GM12875 (cell line): Measurements from ENCODE around the gene PTCH1.

ENCODE experiments used
- H3K4me3 ChIP-seq: one replicate; pipeline ENCODE4 v1.5.1; 2011; ENCODE audit warnings: low read depth, low read length, control low read depth
- TF ChIP-seq, protein P1 (sequence below): IDR thresholded peaks from 2 replicates; pipeline ENCODE4 v1.5.1; 2011; ENCODE audit warnings: low read depth, mild to moderate bottlenecking, control low read depth, inconsistent platforms, low read length, moderate library complexity, borderline replicate concordance; ENCODE audit not compliant: insufficient read depth

The PTCH1 gene

DNA sequence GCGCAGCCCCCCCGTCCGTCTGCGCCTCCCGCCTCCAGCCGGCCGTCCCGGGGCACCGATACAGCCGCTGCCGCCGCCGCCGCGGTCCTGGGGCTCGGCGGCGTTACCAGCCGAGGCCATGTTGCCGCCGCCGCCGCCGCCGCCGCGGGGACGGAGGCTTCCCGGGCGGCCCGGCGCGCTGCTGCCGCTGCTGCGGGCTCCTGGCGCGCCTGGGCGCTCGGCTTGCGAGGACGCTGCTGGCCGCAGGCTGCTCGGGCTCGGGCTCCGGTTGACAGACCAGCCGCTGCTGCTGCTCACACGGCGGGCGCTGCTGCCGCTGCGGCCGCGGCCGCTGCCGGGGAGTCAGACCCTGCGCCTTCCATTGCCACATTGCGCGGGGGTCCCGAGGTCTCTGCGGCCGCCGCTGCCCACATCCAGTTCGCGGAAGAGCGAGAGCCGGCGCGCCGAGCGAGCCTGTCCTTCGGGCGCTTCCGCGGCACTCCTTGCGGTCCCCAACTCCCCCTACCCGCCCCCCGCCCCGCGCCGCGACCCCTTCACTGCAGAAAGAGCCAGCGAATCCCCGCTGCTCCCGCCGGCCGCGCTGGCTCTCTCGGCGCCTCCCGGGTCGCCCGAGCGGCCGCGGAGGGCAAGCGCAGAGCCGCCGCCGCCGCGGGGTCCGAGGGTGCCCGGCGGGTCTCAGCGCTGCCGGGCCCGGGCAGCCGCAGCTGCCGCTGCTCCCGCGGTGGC lies 8.4 kb downstream of the PTCH1 start:
- TF ChIP-seq, protein P1, sequence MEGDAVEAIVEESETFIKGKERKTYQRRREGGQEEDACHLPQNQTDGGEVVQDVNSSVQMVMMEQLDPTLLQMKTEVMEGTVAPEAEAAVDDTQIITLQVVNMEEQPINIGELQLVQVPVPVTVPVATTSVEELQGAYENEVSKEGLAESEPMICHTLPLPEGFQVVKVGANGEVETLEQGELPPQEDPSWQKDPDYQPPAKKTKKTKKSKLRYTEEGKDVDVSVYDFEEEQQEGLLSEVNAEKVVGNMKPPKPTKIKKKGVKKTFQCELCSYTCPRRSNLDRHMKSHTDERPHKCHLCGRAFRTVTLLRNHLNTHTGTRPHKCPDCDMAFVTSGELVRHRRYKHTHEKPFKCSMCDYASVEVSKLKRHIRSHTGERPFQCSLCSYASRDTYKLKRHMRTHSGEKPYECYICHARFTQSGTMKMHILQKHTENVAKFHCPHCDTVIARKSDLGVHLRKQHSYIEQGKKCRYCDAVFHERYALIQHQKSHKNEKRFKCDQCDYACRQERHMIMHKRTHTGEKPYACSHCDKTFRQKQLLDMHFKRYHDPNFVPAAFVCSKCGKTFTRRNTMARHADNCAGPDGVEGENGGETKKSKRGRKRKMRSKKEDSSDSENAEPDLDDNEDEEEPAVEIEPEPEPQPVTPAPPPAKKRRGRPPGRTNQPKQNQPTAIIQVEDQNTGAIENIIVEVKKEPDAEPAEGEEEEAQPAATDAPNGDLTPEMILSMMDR: no peak
- H3K4me3 ChIP-seq: peak overlapping the region; percentile 70

DNA sequence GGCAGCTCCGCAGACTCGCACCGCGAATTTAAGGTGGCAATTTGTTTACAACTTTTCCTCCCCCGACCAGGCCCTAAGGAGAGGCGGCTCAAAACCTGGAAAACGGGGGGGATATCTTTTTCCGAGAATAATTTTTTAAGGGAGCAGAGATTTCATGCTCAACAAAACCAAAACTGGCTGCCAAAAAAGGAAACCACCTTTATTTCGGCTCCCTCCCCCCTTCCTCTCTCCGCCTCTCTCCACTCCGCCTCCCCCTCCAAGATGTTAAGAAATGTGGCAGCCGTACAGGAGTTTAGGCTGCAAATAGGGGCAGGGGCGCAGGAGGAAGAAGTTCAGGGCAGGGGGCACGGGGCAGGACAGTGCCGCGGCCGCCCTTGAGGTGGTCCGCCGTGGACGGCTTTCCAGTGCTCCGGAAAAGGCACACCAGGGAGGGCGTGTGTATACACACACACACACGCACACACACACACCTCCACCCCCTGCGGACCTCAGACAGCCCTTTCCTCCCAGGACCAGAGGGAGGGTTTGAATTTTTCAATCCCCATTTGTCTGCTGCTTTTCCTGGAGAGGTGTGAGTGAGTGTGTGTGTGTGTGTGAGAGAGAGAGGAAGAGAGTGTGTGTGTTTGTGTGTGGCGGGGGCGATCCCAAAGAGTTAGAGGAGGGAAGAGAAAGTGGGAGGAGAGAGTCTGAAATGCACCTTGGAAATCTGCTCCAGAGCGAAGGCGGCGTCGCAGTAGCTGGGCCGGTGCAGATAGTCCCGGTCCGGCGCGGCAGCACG lies 9.1 kb downstream of the PTCH1 start:
- H3K4me3 ChIP-seq: peak overlapping the region; percentile 70
- TF ChIP-seq, protein P1: no peak

DNA sequence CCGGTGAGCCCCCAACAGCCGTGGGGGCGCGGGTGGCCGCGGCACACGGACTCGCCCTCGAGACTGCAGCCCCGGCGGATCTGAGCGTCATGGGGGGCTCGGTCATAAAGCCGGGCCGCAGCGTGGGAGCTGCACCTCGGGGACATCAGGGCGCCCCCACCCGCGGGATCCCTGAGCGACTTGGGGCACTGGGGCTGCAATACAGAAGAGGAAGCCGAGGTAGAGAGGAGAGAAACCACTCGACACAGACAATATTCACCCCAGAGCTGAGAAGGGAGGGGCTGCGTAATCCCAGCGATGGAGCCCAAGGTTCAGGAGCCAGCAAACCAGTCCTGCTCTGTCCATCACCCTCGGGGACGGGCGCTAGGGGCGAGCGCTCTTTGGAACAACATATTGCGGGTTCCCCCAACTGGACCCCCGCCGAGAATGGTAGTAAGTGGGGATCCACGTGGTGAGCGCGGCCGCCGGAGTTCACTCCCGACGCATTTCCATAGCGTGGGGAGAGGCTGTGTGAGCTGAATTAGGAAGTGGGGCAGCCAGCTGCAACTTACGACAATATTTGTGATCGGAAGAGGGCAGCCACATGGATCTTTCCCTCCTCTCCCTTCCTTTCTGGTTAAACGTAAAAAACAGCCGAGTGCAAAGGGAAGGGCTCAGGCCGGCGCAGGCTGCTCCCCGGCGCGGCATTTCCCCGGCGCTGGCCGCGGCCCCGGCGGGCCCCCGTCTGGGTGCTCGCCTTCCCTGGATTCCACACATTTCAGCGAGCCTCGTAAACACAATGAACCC lies 9.9 kb downstream of the PTCH1 start:
- peak overlapping the region; percentile 70 for H3K4me3 ChIP-seq
- TF ChIP-seq, protein P1: no peak

DNA sequence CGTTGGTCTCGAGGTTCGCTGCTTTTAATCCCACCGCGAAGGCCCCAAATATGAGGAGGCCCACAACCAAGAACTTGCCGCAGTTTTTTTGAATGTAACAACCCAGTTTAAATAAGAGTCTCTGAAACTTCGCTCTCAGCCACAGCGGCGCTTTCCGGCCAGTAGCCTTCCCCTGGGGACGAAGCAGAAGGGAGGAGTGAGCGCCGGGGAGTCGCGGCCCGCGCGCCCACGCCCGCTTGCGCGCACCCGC lies 10.4 kb downstream of the PTCH1 start:
- TF ChIP-seq, protein P1: no peak
- peak overlapping the region; percentile 70 for H3K4me3 ChIP-seq

DNA sequence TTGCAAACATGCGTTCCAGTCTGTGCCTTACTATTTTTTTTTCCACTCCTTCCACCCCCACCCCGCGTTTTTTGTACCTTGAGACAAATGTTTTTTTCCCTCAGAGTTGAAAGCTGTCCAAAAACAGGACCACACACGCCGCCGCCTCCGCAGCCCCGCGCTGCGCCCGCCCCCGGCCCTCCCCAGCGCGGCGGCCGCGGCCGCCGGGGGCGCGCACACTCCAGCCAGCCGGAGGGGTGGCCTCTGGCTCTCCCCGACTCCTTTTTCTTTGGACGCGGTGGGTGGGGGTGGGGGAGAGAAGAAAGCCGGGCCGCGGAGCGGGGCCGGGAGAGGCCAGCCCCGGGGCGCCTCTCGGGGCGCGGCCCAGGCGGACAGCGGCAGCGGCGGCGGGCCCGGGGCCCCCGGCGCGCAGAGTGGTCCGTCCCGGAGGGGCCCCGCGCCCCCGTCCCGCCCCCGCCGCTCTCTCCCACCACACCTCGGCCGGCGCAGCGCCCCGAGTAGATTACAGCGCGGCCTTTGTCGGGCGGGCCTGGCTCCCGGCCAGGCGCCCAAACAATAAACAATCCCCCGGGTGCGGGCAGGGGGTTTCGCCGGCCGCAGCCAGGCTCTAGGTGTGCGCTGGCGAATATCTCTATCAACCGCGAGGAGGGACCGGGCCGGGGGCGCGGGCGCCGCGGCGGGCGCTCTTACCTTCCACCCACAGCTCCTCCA lies 10.9 kb downstream of the PTCH1 start:
- TF ChIP-seq, protein P1: no peak
- H3K4me3 ChIP-seq: peak overlapping the region; percentile 70

DNA sequence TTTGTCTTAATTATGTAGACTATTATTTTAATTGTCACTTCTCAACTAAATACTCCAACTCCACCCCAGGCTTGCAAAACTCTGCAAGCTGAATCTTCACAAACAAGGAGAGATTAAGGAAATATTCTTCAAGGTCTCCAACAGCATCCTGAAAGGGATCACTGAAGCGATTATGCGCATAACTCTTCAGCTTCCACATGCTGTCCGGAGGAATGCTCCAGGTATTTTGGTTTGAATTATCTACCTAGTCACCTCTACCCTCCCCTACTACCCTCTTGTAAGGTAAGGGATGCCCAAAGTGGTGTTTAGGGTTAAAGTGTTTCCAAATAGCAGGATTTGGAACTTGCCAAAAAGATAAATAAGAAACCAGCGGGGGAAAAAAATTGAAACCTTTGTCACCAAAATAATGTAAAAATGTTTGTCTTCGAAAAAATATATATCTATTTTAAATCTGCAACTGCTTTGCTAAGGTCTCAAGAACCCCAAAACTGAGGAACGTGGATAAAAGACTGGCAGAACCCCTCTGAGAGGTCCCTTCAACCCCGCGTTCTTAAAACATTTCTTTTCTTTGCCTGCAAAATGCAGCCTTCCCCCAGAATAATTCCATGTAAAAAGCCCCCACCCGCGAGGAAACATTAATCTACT lies 11.6 kb downstream of the PTCH1 start:
- TF ChIP-seq, protein P1: no peak
- peak overlapping the region; percentile 70 for H3K4me3 ChIP-seq
